B cell (primary cell): ENCODE measurements around the gene TYW1.

Experiments used
- CTCF ChIP-seq: fragments of 200-600 bp; IDR thresholded peaks from one replicate; pipeline ENCODE4 v1.8.0; 2022; ENCODE audit warnings: antibody characterized with exemption, mild to moderate bottlenecking
- EZH2 ChIP-seq: IDR thresholded peaks from 2 replicates; pipeline ENCODE4 v1.6.1; 2012; ENCODE audit warnings: borderline replicate concordance, low read depth, mild to moderate bottlenecking, moderate library complexity, low read length; ENCODE audit not compliant: insufficient read depth, poor library complexity, severe bottlenecking

- no peak for TF ChIP-seq CTCF
- no peak for TF ChIP-seq EZH2
These were observed 37.9 kb upstream of the TYW1 start for GRCh38 chr7:66958538-66959350.
